ENCODE data around the gene ITK. TPM values are rescaled to one million over a fixed set of nuclear protein-coding genes. Genes with fewer than 3 reads are reported as not detected.
"Not testable (repeated sequence)": the region's sequence is repeated elsewhere in the genome, so short reads cannot be mapped to it uniquely, and the experiment has no call there.

The ITK gene
- total RNA-seq, 6 experiments from 2014 or later, result not detected

- Mint-ChIP-seq H3K27me3 (ENCODE audit: insufficient read depth) (peaks cover 7% of the 10 kb centered on the region), H3K4me3 (no peak overlapping the region), H3K27ac (no peak overlapping the region), H3K36me3 (ENCODE audit: low read depth) (no peaks in the 10 kb centered on the region), H3K9me3 (no peaks in the 10 kb centered on the region), H3K4me1 (ENCODE audit: low read depth) (no peaks in the 10 kb centered on the region; the same call in 1 of the 2 replicates)
- no peak for DNase-seq
- no peak for TF ChIP-seq CTCF (IDR thresholded peaks at IDR 0.05)
Measured at GRCh38 chr5:157232706-157233105, 52.1 kb downstream of the ITK start.

- no peak for DNase-seq
- H3K4me3 Mint-ChIP-seq, result no peak overlapping the region
- H3K4me1 Mint-ChIP-seq (ENCODE audit: low read depth), result no peaks in the 10 kb centered on the region; the same call in 1 of the 2 replicates
- H3K27me3 Mint-ChIP-seq (ENCODE audit: insufficient read depth), result peaks cover 8% of the 10 kb centered on the region
- no peak overlapping the region for H3K27ac Mint-ChIP-seq
- H3K9me3 Mint-ChIP-seq, result no peaks in the 10 kb centered on the region
- H3K36me3 Mint-ChIP-seq (ENCODE audit: low read depth), result no peaks in the 10 kb centered on the region
- no peak for TF ChIP-seq CTCF (IDR thresholded peaks at IDR 0.05)
Measured at GRCh38 chr5:157233515-157233914, 52.9 kb downstream of the ITK start.

GRCh38 chr5:157236423-157236822 lies 55.8 kb downstream of the ITK start:
- no peak overlapping the region for H3K27ac Mint-ChIP-seq

GRCh38 chr5:157241483-157241882 lies 60.8 kb downstream of the ITK start:
- Mint-ChIP-seq H3K27me3 (ENCODE audit: insufficient read depth) (peaks cover 14% of the 10 kb centered on the region), H3K4me3 (no peak overlapping the region), H3K4me1 (ENCODE audit: low read depth) (0 out of 2 replicates have a peak, but pooled peaks cover 5% of the 10 kb centered on the region), H3K36me3 (ENCODE audit: low read depth) (no peaks in the 10 kb centered on the region), H3K27ac (no peak overlapping the region), H3K9me3 (no peaks in the 10 kb centered on the region)
- no peak for TF ChIP-seq CTCF (IDR thresholded peaks at IDR 0.05)
- DNase-seq, result no peak

More at GRCh38 chr5:157236423-157236822, 55.8 kb downstream of the ITK start:
- Mint-ChIP-seq H3K27me3 (ENCODE audit: insufficient read depth) (peaks cover 12% of the 10 kb centered on the region), H3K9me3 (no peaks in the 10 kb centered on the region), H3K4me3 (no peak overlapping the region), H3K4me1 (ENCODE audit: low read depth) (no peaks in the 10 kb centered on the region; the same call in 1 of the 2 replicates), H3K36me3 (ENCODE audit: low read depth) (no peaks in the 10 kb centered on the region)
- DNase-seq, result no peak
- no peak for TF ChIP-seq CTCF (IDR thresholded peaks at IDR 0.05)

GRCh38 chr5:157244704-157245103 lies 64.1 kb downstream of the ITK start:
- H3K4me3 Mint-ChIP-seq, result not testable (repeated sequence)

GRCh38 chr5:157245476-157245875 lies 64.8 kb downstream of the ITK start:
- Mint-ChIP-seq H3K27ac (no peak overlapping the region), H3K4me1 (ENCODE audit: low read depth) (0 out of 2 replicates have a peak, but pooled peaks cover 5% of the 10 kb centered on the region), H3K27me3 (ENCODE audit: insufficient read depth) (peaks cover 14% of the 10 kb centered on the region), H3K4me3 (no peak overlapping the region), H3K36me3 (ENCODE audit: low read depth) (no peaks in the 10 kb centered on the region), H3K9me3 (no peaks in the 10 kb centered on the region)
- no peak for TF ChIP-seq CTCF (IDR thresholded peaks at IDR 0.05)
- peak; percentile 19 for DNase-seq

More at GRCh38 chr5:157244704-157245103, 64.1 kb downstream of the ITK start:
- H3K27ac Mint-ChIP-seq; H3K9me3 Mint-ChIP-seq; DNase-seq; H3K27me3 Mint-ChIP-seq (ENCODE audit: insufficient read depth); H3K36me3 Mint-ChIP-seq (ENCODE audit: low read depth); H3K4me1 Mint-ChIP-seq (ENCODE audit: low read depth): not testable (repeated sequence)

All from HFFc6 (cell line).